ENCODE measurements around the gene PCDHB12.

- TF ChIP-seq CTCF (IDR thresholded peaks at IDR 0.05; ENCODE audit: low read length) (no peak), EZH2 (IDR thresholded peaks at IDR 0.05; ENCODE audit: borderline replicate concordance, low read length) (no peak)
Observed at GRCh38 chr5:141175933-141176332, 32.6 kb upstream of the PCDHB12 start.

Measured in OCI-LY1 (cell line).